ENCODE data around the gene CCDC28B.

Gene CCDC28B

DNA sequence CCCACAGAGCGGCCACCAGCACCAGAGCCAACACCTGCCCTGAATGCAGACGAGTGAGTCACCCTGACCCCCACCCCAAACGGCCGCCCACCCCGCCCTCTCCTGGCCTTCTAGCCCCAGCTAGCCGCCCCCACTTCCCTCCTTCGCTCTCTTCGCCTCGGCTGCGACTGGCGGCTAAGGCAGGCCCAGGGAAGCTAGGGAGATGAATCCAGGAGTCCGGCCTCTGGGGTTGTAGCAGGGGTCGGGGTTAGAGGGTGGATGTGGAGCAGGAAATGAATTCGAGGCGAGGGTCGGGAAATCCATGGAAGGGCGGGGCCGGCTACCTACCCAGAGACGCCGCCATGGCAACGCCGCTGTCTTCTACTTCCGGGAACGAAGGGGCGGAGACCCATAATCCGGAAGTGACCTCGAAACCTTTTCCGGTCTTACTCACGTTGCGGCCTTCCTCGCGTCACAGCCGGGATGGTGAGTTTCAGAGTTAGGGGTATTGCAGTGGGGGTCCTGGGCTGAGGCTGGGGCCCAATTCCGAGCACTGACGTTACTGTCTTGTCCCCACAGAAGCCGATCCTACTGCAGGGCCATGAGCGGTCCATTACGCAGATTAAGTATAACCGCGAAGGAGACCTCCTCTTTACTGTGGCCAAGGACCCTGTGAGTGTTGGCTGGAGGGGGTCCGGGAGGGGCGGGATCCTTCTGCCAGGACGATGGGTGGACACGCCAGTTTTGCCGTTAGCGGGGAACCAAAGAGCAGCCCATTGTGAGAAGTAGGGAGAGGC is 21.8 kb downstream of the CCDC28B start, which contains the start of the genes EIF3I and TMEM234:
Gene EIF3I, plus strand, starts transcription at position 428 of the 776 bp plus-strand sequence. Its CDS starts 35 bp downstream, at position 463.
Gene TMEM234, minus strand, starts transcription at position 374 of the 776 bp plus-strand sequence. Its CDS starts 31 bp downstream, at position 343.
- peak; percentile 89 for DNase-seq (ENCODE audit: low read depth in 2 of 2)

DNA sequence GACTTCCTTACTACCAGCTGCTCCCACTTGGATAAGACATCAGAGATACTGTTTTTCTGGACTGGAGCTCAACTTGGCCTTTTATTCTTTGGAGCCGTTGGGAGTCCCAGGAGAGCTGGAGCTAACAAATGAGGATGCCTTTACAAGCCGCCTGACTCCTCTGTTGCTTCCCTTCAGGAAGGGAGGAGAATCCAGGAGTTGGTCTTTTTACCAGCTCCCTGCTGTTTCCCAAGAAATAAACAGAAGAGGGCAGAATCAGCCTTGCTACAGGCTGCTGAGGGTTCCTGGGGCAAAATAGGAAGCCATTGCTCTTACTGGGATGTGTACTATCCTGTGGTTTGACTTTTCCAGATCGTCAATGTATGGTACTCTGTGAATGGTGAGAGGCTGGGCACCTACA is 23.3 kb downstream of the CCDC28B start:
- DNase-seq (ENCODE audit: low read depth in 2 of 2) = no peak

DNA sequence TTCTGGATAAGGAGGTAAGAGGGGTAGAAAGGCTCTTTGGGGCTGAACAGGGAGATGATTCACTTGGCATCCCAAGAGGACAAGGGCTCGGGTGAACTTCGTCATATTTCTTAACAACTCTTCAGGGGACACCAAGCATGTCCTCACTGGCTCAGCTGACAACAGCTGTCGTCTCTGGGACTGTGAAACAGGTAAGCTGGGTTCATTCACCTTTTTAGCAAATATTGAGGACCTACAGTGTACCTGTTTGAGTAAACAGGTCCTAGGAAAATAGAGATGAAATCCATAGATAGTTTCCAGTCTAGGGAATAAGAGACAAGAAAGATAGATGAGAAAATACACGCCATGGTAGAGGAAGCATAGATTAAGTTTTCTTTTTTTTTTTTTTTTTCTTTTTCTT is 23.9 kb downstream of the CCDC28B start:
- DNase-seq (ENCODE audit: low read depth in 2 of 2) = no peak

DNA sequence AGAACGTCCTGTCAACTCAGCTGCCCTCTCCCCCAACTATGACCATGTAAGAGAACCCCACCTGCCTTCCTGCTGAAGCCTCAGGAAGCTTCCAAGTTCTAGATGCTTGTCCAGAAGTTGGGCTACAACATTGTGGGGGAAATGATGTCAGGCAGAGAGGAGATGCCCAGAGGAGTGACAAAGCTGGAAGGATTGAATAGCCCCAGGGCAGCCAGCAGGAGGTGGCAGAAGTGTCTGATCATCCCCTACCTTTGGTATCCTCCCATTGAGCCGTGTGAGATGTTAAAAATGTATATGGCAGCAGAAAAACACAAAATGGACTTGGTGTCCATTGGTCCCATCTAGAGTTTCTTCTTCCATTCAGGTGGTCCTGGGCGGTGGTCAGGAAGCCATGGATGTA is 28.4 kb downstream of the CCDC28B start:
- DNase-seq (ENCODE audit: low read depth in 2 of 2) = no peak

DNA sequence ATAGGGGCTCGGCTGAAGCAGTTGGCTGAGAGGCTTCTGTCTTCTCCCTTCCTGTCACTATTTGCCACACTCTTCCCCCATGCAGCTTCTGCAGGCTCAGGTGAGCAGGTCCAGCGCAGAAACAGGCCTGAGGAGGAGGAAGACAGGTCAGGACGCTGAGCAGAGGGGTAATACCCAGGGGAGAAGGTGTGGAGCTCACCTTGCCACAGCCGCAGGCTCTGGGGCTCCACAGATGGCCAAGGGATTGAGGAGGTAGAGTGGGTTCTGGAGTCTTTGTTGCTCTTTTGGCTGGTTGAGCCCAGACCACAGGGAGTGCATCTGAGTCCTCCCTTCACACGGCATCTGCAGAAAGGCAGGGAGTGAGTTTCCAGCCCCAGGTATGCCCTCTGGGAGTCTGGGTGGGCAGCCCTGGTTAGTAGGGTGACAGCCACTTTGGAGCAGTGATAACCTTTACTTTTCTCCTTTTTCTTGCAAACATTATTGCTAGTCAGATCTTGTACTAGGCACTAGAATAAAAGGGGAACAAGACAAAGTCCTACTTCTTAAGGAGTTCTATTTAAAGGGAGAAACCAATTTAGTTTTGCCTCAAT is 31.5 kb downstream of the CCDC28B start:
- DNase-seq (ENCODE audit: low read depth in 2 of 2) = no peak

DNA sequence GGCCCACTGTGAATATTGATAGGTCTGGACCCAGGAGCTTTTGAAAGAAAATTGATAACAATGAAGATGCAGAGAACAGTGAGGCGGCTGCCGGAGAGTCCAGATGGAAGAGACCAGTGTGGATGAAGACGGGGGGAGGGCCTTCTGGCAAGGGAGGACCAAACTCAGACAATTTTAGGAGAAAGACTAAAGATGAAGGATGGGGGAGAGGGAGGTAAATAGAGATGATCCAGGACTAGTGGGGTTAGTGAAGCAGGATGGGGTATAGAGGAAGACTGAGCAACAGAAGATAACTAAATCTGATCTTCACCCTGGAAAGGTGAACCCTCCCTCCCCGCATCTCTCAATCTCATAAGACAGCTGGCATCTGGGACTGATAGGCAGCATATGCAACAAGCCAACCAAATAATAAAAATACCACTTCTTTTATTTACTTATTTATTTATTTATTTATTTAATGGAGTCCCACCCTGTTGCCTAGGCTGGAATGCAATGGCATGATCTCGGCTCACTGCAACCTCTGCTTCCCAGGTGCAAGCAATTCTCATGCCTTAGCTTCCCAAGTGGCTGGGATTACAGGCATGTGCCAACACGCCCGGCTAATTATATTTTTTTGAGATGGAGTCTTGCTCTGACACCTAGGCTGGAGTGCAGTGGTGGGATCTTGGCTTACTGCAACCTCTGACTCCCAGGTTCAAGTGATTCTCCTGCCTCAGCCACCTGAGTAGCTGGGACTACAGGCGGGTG is 32.3 kb downstream of the CCDC28B start:
- DNase-seq (ENCODE audit: low read depth in 2 of 2) = no peak

DNA sequence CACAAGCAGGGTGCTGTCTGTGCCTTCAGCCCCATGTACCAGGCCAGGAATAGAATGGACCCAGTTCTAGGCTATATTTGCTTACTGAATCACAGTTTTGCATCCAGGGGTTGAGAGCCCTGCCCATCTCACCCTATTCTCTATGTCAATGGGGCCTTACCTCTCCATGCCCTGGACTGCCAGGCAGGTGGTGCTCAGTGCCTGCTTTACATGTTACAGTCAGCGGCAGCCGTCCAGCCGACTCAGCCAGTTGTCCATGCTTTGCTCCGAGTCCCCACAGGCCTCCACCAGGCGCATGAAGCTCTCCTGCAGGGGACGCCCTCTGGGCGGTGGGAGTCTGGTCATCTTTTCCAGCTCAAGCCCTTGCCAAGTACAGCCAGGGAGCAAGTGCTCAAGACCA is 34.4 kb downstream of the CCDC28B start:
- DNase-seq (ENCODE audit: low read depth in 2 of 2) = no peak

DNA sequence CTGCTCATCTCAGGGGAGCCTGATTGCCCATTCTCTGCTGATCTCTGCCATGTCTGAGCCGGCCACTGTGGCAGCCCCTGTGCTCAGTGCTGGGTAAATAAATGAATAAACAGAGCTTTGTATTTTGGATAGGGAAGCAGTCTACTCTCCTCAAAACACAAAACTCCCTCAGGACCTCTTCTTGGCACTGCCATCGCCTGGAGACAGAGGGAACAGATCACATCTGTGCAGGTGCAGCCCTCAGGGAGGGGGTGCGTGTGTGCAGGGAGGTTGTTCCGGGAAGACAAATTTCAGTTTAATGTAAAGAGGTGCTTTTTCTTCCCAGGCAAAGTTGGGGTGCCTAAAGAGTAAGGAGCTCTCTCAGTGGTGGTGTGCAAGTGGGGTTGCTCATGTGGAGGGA is 38.9 kb downstream of the CCDC28B start:
- DNase-seq (ENCODE audit: low read depth in 2 of 2) = no peak

DNA sequence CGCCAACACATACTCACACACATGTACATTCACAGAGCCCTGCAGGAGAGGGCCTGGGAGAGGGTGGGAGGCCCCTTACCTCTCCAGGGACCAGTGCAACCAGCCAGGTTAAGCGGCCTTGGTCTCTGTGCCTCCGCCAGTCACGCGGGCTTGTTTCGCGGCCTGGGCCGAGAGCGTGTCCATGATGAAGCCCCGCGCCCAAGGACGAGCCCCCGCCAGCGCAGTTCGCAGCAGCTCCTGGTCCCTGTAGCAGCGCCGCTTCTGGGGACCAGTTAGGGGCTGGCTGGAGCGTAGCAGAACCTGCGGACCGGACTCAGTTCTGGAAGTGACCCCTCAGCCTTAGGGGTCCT is 39.4 kb downstream of the CCDC28B start:
- no peak for DNase-seq (ENCODE audit: low read depth in 2 of 2)

DNA sequence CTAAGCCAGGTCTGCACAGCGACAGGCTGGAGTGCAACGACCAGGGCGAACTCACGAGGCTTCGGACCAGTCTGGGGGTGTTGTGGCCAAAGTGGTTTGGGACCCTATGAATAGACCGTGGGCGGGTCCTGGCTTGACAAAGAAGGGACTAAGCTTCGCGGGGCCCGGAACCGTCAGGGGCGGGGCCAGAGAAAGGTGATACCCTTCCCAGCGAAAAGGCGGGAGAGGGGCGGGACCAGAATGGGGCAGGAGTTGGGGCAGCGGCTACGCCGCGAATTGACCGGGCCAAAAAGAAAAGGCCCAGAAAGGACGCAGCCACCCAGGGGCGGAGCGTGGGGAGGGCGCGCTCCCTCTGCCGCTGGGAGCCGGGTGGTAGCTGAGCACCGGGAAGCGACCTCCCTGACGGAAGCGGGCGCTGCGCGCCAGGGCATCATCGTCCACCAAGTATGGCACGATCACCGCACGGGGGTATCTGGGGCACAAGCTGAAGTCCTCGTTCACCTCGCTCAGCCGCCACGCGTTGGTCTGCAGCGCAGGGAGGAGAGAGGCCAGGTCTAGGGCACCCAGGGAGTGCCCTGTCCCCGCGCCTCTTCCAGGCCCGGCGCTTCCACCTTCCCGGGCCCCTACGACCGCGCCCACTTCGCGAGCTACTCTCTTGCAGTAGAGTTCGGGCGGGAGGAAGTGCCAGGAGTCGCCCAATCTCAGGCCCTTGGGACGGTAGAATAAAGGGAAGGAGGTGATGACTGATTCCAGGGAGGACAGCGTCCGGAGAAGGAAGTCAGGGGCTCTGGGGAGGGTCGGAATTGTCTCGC is 40.0 kb downstream of the CCDC28B start:
- DNase-seq (ENCODE audit: low read depth in 2 of 2) = peak in 1 of 2 donors; percentile 50

DNA sequence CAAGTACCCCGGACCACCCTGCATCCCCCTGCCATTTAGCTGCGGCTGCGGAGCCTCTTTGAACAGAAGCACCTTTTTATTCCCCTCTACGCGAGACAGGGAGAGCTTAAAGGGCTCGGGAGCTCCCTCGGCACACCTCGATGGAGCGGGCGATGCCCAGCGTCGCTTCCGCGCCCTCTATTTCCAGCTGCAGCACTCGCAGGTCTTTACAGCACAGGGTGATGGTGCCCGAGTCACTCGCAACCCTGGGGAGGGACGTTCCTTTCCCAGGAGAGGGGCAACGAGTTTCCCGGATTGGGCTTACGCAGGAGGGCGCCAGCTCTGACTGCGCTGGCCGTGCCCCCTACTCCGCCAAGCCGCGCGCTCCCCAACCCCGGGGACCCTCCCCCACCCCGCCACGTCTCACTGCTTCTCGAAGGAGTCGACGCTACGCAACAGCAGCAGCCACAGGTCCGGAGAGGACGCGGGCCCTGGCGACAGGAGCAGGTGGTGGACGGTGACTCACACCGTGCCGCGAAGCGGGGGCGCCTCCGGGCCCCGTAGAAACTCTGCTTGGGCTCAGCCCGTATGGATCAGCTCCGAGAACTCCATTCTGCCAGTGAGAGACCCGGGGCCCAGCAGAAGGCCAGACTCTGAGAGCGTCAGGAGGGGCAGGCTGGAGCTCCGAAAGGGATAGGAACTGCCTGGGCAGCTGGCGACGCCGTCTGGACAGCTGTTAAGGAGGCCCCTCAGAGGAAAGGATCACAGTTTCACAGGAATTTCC is 40.8 kb downstream of the CCDC28B start:
- peak in 1 of 2 donors; percentile 36 for DNase-seq (ENCODE audit: low read depth in 2 of 2)

DNA sequence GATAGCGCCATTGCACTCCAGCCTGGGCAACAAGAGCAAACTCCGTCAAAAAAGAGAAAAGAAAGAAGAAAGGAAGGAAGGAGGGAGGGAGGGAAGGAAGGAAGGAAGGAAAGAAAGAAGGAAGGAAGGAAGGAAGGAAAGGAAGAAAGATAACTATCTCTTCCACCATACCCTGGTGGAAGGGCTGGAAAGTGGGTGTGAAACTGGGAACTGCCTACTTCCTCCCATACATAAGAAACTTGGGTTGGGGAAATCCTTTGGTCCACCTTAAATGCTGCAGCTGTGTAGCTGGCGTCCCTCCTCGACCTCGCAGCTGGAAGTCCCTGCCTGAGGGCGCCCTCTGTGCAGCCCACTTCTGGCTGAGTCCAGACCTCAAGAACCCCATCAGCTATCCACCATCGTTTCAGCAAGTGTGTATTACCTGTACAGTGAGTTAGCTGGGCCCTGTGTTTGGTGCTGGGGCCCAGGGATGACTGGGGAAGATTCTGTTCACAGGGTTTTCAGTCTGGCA is 42.0 kb downstream of the CCDC28B start:
- no peak for DNase-seq (ENCODE audit: low read depth in 2 of 2)

DNA sequence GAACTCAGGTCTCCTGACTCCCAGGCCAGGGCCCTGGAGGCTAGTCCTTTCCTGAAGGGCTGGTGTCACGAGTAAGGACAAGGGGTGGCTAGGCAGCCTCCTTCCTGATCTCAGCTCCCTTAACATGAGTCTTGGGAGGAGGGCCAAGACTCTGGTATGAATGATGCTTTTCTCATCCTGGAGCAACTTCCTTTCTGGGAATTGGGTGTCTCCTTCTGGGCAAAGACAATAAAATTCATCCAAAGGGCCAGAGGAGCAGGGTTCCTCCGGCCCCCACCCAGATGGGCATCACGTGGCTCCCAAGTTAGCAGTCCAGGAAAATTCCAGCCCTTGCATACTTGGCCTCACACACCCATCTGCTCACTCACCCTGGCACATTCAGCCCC is 46.5 kb downstream of the CCDC28B start, which contains the start of gene FAM167B:
Gene FAM167B, plus strand, starts transcription at position 335 of the 386 bp plus-strand sequence. CDS start 200 bp downstream, outside the sequence.
- DNase-seq (ENCODE audit: low read depth in 2 of 2) = no peak

DNA sequence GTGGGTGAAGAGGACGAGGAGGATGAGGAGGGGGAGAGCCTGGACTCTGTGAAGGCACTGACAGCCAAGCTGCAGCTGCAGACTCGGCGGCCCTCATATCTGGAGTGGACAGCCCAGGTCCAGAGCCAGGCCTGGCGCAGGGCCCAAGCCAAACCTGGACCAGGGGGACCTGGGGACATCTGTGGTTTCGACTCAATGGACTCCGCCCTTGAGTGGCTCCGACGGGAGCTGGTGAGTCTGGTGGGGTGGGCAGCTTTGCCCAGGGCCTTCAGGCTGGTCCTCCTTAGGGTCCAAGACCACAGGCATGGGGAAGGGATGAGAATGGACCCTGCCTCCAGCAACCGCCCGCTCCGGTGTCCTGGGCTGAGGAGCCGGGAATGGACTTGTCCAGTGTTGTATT is 47.1 kb downstream of the CCDC28B start:
- DNase-seq (ENCODE audit: low read depth in 2 of 2) = no peak

DNA sequence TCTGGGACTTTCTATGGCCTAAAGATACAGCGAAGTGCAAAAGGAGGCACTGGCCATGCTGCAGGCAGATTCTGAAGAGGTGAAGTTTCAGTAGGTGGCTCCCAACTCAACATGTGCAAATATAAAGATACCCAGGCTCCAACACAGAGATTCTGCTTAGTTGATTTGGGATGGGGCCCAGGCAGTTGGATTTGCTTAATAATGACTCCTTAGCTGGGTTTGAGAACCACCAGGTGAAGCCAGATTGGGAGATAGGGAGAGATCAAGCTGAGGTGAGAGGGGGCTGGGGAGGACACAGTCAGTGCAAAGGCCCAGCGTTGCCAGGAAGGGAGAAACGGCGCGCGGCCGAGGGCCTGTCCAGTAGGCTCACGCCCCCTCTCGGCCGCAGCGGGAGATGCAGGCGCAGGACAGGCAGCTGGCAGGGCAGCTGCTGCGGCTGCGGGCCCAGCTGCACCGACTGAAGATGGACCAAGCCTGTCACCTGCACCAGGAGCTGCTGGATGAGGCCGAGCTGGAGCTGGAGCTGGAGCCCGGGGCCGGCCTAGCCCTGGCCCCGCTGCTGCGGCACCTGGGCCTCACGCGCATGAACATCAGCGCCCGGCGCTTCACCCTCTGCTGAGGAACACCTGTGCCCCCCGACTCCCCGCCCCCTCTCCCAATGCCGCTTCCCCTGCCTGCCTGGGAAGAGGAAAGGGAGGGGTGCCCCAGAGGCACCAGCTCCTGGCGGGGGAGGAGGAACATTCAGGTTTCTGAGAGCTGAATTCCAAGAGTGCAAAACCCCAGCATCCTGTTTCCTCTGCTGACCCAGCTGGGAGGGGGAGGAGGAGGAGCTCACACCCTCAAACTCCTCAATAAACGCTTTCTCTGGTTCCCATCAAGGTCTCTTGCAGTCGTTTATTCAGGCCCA is 47.8 kb downstream of the CCDC28B start:
- peak in 1 of 2 donors; percentile 60 for DNase-seq (ENCODE audit: low read depth in 2 of 2)

DNA sequence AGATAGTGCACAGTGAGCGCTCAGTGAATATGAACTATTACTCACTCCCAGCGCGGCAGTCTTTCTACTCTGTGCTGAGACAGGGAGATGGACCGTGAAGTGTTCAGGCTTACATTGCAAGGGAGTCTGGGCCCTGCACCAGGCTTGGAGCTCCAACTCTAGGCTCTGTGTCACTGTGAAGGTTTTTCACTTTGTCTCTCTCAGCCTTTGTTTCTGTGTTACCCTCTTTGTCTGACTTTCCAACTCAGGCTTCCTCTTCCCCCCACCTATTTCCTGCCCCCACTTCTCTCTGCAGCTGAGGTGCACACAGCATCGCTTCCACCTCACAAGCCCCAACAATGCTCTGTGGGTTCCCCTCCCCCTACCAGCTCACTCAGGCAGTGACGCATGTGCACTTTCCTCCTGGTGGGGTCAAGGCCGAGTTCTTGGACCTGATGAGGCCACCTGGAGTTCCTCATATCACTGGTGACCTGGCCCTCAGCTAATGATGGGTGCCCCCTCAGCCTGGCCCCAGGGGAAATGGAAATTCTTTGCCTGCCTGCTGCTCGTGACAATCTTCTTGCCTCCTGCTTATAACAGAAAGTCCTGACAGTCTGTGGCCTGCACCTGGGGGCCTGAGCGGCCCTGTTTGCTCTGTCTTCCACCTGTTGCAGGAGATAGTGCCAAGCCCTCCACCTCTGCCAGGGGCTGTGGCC is 49.6 kb downstream of the CCDC28B start:
- peak; percentile 76 to 77 for DNase-seq (ENCODE audit: low read depth in 2 of 2)

DNA sequence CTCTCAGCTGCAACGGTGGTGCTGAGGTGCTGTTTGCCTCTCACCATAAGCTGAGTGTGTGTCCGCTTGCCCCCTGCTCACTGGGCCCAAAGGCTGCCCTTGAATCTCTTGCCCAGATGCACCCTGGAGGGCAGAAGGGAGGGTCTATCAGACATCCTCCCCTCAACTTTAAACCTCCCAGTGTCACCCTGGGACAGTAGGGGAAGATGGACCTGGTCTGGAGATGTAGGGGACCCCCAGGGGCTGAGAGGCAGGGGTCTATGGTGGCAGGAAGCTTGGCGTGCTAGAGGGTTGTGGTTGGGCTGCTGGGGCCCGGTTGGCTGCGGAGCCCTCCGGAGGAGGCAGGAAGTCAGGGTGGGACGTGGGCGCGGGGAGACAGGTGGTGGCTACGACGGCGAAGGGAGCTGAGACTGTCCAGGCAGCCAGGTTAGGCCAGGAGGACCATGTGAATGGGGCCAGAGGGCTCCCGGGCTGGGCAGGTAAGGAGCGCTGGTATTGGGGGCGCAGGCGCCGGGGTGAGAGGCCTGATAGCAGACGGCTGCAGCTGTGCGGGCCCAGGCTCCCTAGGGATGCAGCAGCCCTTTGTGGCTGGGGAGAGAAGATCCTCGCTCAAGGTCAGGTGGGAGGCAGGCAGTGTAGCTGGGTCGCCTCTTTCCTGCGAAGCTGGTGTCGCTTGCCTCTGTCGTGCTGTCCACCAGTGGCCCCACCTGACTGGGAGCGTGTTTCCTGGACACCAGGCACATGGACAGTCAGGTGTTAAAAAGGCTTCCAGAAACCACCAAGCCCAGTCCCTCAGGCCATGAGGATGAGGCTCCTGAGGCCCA is 50.7 kb downstream of the CCDC28B start, which contains the start of gene LCK:
Gene LCK, plus strand, starts transcription at position 373 of the 824 bp plus-strand sequence. CDS start 23,065 bp downstream, outside the sequence.
- DNase-seq (ENCODE audit: low read depth in 2 of 2) = peak in 1 of 2 donors; percentile 62
